Measurements from ENCODE around the gene IGFLR1.
A peak's percentile ranks its signal among the peaks of the same experiment; 100 is the strongest.
"Not testable (repeated sequence)": the region's sequence is repeated elsewhere in the genome, so short reads cannot be mapped to it uniquely, and the experiment has no call there.

The IGFLR1 gene

DNA sequence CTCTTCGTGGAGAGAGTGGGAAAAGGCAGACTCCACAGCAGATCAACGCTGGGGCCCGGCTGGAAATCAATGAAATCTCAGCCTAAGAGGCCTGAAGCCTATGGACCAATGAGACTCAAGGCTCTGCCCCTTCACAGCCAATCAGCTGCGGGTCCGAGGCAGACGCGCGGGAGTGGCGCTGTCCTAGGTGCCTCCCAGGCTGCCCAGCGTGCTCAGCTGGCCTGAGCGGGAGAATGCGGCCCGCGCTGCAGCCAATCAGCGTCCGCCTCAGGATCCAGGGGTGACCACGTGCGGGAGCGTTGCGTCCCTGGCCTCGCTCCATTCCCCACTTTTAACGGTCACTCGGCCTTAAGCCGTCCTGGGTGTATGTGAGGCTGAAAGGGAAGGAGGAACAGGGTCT lies 38.0 kb downstream of the IGFLR1 start, which contains the start of gene ZBTB32:
TSS of gene ZBTB32 (plus strand) at position 341 of the 400 bp plus-strand sequence. CDS start 10,069 bp downstream, outside the sequence.
- DNase-seq (ENCODE audit: low spot score): peak; percentile 94

DNA sequence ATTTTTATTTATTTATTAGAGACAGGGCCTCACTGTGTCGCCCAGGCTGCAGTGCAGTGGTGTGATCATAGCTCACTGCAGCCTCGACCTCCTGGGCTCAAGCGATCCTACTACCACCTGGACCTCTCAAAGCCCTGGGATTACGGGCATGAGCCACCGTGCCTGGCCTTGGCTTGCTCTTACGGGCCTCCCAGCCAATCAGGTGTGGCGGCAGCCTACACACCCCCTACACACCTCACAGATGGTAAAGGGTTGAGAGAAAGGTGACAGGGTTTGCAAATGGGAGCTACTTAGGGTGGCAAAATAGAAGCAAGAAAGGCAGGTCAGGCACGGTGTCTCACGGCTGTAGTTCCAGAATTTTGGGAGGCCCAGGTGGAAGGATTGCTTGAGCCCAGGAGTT lies 38.9 kb downstream of the IGFLR1 start:
- peak; percentile 30 for DNase-seq (ENCODE audit: low spot score)

- peak; percentile 96 for DNase-seq (ENCODE audit: low spot score)
Observed at GRCh38 chr19:35702223-35703012, 39.8 kb downstream of the IGFLR1 start.

DNA sequence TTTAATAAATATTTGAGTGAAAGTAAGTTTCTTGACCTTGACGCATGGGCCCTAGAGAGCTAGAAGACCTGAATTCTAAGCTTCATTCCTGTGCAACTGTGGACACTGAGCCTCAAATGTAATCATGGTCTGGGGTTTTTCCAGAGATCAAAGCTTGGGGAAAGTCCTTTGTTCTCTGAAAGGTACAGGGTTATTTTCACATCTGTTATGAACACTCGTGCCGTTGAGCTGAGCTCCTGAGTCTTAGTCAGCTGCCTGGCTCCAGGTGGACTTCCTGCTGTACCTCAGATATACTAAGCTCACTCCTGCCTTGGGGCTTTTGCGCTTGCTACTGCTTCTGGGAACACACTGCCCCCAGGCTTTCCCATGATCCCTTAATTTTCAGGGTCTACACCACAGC lies 45.4 kb downstream of the IGFLR1 start:
- no peak for DNase-seq (ENCODE audit: low spot score)

GRCh38 chr19:35695895-35696422 lies 46.3 kb downstream of the IGFLR1 start:
- DNase-seq (ENCODE audit: low spot score): no peak

DNA sequence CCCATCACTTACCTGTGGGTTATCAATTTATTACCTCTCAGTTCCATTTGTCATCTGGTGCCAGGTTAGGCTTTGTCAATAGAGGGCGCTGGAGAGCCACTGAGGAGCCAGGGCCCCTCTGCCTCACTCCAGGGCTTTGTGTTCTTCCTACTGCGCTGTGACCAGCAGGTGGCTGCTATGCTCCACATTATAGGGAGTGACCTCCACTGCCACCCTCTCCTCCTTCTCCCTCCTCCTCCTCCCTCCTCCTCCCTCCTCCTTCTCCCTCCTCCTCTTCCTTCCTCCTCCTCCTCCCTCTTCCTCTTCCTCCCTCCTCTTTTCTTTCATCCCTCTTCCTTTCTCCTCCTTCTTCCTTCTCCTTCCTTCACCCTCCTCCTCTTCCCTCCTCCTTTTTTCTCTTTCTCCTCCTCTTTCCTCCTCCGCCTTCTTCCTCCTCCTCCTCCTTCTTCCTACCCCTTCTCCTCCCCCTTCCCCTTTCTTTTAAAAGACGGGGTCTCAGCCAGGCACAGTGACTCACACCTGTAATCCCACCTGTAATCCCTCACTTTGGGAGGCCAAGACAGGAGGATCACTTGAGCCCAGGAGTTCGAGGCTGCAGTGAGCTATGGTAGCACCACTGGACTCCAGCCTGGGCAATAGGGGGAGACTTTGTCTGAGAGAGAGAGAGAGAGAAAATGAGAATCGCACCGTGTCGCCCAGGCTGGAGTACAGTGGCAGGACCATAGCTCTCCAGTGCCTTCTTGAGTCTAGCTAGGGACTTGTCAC lies 48.2 kb downstream of the IGFLR1 start:
- peak; percentile 89 for DNase-seq (ENCODE audit: low spot score)

GRCh38 chr19:35693422-35693821 lies 48.8 kb downstream of the IGFLR1 start:
- no peak for DNase-seq (ENCODE audit: low spot score)

DNA sequence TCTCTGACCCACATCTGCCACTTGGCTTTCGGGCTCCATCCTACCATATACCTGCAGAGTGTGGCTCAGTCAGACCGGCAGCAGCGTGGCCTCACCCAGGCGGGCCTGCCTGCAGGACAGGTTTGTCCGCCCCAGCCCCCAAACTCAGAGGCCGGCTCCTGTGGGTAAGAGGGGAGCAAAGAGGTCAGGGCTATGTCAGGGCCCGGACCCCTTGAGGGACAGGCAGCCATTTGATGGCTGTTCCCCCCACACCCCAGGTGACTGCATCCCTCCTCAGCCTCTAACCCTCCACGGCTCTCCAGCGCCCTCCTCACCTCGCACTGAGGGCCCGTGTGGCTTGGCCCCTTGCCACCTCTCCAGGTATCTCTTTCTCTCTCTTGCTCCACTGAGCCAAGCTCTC lies 50.2 kb downstream of the IGFLR1 start:
- no peak for DNase-seq (ENCODE audit: low spot score)

GRCh38 chr19:35691106-35691505 lies 51.1 kb downstream of the IGFLR1 start:
- not testable (repeated sequence) for DNase-seq (ENCODE audit: low spot score)

DNA sequence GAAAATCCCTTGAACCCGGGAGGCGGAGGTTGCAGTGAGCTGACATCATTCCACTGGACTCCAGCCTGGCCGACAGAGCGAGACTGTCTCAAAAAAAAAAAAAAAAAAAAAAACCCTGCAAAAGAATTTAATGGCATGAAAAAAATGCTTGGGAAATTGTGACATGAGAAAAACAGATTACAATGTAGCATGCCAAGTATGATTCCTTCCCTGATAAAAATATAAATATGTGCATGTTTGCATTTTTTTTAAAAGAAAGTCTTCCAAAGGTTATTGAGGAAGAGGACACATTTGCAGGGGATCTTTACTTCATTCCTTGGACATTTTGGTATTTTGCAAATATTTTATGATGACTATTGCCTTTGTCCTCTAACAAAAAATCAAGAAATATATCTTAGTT lies 52.4 kb downstream of the IGFLR1 start:
- DNase-seq (ENCODE audit: low spot score): no peak

Data from iPS-NIHi11 (cell line).